Fibroblast of skin of scalp (primary cell): ENCODE results near the gene HYI.
"Not testable (repeated sequence)": the region's sequence is repeated elsewhere in the genome, so short reads cannot be mapped to it uniquely, and the experiment has no call there.

Experiments
- DNase-seq: peaks from one replicate; pipeline ENCODE4 v3.0.0-alpha.2; 2013

Gene HYI

GRCh38 chr1:43464681-43465504, 11.2 kb upstream of the HYI start:
- peak; percentile 31 for DNase-seq

GRCh38 chr1:43463479-43463878, 9.7 kb upstream of the HYI start:
- DNase-seq, result no peak

- no peak for DNase-seq
These were observed 7.4 kb upstream of the HYI start for GRCh38 chr1:43460988-43461693.

GRCh38 chr1:43458379-43458778, 4.6 kb upstream of the HYI start:
- DNase-seq, result not testable (repeated sequence)

GRCh38 chr1:43455213-43455889, 1.6 kb upstream of the HYI start:
- DNase-seq, result no peak

GRCh38 chr1:43454270-43455011, 710 bp upstream of the HYI start:
- peak; percentile 87 for DNase-seq

- DNase-seq, result peak; percentile 76
These were observed 816 bp downstream of the HYI start for GRCh38 chr1:43452789-43453441.

GRCh38 chr1:43451701-43452532, 1.8 kb downstream of the HYI start:
- DNase-seq, result no peak

GRCh38 chr1:43451157-43451591, 2.6 kb downstream of the HYI start:
- DNase-seq, result no peak

- no peak for DNase-seq
These were observed 3.3 kb downstream of the HYI start for GRCh38 chr1:43450251-43450941.

GRCh38 chr1:43449708-43450069, 4.0 kb downstream of the HYI start:
- no peak for DNase-seq

GRCh38 chr1:43448955-43449707, 4.6 kb downstream of the HYI start:
- DNase-seq, result no peak

- DNase-seq, result no peak
These were observed 5.6 kb downstream of the HYI start for GRCh38 chr1:43447891-43448708.

- no peak for DNase-seq
These were observed 6.6 kb downstream of the HYI start for GRCh38 chr1:43446881-43447835.

GRCh38 chr1:43446388-43446740, 7.4 kb downstream of the HYI start:
- no peak for DNase-seq

GRCh38 chr1:43445606-43446387, 7.9 kb downstream of the HYI start:
- DNase-seq, result no peak

GRCh38 chr1:43444836-43445235, 8.9 kb downstream of the HYI start:
- no peak for DNase-seq
